Medulla oblongata (tissue), 1 donor: Measurements from ENCODE around the gene LRRC1.

Experiments
- DNase-seq: peaks from one replicate; pipeline ENCODE4 v3.0.0-alpha.2; 2015; ENCODE audit errors: extremely low spot score

Gene LRRC1

DNA sequence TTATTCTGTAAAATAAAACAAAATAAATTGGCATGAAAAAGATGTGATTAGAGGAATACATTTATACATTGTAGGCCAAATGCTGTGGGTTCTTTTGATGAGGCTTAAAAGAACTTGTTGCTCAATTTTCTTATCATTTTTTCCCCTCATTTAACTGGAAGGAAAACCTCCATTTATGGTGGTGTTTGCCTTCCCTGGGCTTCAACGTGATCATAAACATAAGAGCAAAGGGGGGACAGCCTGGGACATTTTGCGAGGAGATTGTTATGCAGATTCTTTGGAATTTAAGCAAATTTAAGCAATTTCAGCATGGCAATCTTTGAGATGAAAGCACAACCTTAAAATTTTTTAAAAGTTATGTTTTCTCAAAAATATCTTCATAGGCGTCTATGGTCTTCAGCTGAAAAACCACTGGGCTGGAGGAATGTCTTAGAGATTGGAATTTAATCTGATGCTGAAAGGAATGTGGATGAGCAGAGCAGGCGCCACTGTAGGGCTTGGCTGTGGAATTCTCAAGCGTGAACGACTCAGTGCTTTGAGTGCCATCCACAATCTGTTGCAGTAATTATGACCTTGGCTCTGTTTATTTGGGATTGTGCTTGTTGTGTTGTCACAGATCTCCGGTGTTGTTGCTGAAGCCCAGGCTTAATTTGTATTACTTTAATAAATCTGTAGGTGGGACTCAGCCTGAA, 167.0 kb downstream of the LRRC1 start:
- no peak for DNase-seq

GRCh38 chr6:53962646-53963045, 167.8 kb downstream of the LRRC1 start:
- DNase-seq, result no peak

DNA sequence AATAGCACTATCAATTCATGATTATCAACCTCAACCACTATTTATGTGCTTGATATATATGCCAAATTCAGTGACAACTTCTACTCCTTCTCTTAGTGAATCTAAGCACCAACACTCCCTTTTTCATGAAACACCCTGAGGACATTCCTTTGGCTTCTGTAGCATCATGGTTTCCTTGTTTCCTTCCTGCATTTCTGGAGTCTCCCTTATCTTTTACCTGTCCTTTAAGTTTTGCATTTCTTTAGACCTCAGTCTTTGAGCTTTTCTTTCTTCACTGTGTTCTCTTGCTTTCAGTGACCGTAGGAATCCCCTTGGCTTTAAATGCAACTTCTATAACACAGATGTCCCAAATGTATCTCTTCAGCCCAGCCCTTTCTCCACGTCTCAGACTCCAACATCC, 172.6 kb downstream of the LRRC1 start:
- DNase-seq, result no peak
